Measurements from ENCODE around the gene BID. TPM values are rescaled to one million over a fixed set of nuclear protein-coding genes. Genes with fewer than 3 reads are reported as not detected.

Gene BID
- total RNA-seq, 1 experiment from 2014 or later = 56.2 TPM

- no peak for DNase-seq (ENCODE audit: low spot score)
Measured at GRCh38 chr22:17783773-17784480, 9.7 kb upstream of the BID start.

- DNase-seq (ENCODE audit: low spot score) = no peak
Measured at GRCh38 chr22:17783312-17783711, 9.0 kb upstream of the BID start.

DNA sequence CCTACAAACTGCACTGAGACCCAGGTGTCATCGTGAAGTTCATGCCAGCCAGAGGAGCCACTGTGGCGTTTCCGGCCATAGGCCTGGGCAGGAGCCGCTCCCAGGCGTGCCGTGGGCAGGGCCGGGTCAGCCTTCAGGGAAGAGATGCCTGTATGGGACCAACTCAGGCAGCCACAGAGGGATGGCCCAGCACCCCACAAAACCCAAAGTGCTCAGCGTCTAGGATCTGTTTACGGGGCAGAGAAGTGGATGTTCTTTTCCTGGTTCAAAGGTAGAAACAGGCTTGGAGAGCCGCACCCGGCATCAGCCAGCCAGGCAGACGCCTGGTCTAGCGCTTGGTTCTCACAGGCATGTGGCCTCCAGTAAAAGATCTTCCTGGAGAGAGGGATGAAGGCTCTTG lies 8.4 kb upstream of the BID start:
- no peak for DNase-seq (ENCODE audit: low spot score)

GRCh38 chr22:17782158-17782557 lies 7.9 kb upstream of the BID start:
- DNase-seq (ENCODE audit: low spot score) = no peak

DNA sequence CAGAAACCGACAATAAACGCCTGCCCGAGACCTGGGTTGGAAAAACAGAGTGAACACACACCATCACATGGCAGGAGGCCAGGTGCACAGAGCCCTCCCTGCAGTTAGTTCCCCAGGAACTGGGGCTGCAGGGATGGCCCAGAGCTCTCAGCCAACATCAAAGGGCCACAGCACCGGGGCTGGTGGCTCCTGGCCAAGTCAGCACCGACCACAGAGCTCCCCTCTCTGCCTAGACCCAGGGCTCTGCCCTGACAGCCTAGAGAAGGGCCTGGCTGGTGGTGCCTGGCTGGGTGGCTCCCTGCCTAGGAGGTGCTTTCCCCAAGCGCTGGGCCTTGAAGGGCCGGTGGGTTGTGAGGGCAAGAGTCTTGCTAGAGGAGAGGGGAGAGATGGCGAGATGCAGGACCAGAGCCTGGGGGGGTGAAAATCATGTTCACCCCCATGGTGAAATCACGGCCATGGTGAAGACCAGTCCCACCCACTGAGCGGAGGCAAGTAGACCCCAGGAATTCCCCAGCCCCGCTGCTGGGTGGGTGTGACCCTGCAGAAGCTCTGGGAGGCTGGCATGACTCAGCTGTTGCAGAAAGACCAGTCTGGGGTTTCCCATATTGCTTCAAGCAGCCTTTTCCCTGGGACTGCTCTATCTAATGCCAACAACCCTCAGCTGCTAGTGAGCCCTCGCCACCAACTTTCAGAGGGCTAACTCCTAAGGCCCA lies 7.2 kb upstream of the BID start:
- DNase-seq (ENCODE audit: low spot score) = peak; percentile 54

DNA sequence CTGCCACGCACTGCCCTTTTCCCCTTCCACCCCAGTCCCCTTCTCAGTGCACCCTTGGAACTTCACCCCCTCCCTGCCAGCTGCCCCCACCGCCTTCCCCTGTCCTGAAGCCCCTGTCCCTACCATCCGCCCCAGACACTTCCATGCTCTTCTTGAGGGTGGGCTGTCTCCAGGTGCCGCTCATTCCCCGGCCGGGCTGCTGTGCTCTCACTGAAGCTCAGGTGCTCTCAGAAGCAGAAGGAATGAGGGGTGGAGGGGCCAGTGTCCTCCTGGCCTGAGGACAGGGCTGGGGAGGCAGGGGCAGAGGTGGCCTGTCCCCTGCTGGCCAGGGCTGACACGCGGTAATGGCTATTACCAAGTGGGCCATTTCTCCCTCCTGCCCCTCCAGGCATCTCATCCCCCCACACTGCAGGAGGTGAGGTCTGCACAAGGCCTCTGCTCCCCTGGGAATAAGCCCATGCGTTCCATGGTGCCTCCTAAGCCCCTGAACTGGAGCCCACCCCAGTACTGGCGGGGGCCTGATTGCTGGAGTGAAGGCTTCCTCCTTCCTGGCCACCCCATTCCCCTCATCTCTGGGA lies 6.6 kb upstream of the BID start:
- DNase-seq (ENCODE audit: low spot score) = no peak

DNA sequence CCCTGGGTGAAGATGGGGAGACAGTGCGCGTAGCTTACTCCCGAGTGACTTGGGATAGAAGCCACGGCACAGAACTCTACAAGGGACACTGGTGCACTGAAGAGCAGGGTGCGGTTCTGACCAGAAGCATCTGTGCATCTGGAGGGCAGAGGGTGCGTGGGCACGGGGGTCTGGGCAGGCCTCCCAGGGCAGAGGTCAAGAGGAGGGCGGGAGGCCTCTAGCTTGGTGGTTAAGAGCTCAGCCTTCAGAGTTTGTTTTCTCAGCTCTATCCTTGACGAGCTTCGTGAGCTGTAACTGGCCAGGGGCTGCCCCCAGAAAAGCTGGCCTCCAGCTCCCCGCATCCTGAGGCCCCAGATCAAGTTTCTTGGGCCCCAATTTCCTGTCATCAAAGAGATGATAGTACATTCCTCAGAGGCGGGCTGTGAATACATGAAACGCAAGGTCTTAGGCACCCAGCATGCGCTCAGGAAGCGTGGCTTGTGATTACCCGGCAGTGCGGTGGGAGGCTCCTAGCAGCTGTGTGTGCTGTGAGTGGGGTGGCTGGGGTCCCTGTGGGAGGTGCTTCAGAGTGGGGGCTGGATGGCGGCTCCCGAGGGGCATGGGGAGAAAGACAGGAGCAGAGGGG lies 6.0 kb upstream of the BID start:
- no peak for DNase-seq (ENCODE audit: low spot score)

GRCh38 chr22:17779286-17780115 lies 5.2 kb upstream of the BID start:
- no peak for DNase-seq (ENCODE audit: low spot score)

DNA sequence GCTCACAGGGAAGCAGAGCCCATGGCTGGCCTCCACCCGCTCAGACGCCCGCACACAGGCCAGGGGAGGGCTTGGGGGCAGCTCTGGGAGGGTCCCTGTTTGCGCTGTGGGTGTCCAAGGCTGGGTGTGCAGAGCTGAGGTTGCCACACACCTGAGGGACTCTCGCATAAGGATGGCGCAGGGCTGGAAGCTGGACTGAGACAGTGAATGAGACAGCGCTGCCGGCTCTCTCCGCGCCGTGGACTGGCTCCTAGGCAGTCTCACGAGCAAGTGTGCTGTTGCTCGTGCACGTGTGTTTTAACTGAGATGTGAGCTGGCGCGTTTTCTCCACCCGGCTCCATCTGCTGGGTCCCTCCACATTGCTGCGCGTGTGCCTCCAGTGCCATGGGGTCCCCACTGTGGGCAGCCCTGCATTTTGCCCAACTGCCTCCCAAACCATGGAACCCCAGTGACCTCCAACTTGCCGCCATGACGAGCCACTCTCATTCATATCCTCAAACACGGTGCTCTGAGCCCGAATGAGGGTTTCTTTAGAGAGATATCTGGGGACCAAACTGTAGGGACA lies 4.2 kb upstream of the BID start:
- no peak for DNase-seq (ENCODE audit: low spot score)

DNA sequence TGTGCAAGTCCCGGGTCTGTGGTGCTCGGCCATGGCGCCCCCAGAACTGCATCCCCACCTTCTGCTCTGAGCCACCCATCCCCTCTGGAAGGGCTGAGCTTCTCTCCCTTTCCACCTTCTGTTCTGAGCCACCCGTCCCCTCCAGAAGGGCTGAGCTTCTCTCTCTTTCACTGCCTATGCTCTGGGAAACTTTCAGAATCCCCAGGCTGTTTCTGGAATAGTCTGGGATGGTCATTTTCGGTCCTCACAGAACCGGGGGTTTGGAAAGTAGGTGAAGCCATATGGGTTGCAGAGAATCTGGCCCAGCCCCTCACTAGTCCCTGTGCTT lies 3.4 kb upstream of the BID start:
- DNase-seq (ENCODE audit: low spot score) = no peak

DNA sequence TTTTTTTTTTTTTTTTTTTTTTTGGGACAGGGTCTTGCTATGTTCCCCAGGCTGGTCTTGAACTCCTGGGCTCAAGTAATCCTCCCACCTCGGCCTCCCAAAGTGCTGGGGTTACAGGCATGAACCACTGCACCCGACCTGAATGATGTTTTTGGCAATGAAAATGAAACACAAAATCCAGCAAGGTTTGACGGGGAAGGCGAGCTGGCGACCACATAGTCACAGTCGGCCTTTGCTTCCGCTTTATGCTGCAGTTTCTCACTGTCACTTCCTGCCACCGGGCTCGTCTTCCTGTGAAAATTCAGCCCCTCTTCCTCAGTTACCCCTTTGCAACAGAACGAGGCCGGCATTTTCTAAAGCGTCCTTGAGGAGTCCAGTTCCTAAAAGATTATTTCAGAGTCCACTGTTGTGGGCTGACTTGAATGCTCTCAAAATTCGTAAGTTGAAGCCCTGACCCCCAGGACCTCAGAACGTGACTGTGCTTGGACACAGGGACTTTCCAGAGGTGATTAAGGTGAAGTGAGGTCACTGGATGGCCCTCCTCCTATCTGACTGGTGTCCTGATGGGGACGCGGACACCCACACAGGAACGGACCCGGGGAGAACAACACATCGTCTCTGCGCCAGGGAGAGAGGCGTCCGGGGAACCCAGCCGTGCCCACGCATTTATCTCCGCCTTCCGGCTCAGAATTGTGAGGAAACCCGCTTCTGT lies 2.9 kb upstream of the BID start:
- no peak for DNase-seq (ENCODE audit: low spot score)

- DNase-seq (ENCODE audit: low spot score) = no peak
Measured at GRCh38 chr22:17775781-17776465, 1.7 kb upstream of the BID start.

DNA sequence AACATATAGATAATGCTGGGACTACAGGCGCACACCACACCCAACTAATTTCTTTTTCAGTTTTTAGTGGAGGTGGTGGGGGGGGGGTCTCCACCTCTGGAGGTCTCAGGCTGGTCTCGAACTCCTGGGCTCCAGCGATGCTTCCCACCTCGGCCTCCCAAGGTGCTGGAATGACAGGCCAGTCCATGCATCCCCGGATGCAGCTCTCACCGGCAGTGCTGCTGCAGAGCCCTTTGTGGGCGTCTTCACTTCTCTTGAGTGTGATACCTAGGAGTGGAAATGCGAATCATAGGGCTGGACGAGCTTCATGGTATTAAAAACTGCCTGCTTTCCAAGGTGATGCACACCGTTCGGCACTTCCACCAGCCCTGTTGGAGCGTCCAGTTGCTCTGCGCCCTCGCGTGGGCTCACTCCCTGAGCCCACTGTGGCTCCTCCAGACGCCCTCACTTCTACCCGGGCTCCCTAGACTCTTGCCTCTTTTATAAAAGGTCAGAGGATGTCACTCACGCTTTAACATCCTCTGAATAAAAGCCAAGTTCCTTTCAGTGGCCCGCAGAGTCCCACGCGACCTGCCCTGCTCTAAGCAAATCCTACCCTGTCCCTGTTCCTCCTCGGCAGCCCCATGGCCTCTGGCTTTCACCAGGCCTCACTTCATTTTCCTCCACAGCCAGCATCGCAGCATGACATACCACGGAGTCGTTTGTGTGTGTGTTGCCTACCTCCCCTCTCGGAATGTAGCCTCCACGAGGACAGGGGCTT lies 837 bp upstream of the BID start:
- no peak for DNase-seq (ENCODE audit: low spot score)

DNA sequence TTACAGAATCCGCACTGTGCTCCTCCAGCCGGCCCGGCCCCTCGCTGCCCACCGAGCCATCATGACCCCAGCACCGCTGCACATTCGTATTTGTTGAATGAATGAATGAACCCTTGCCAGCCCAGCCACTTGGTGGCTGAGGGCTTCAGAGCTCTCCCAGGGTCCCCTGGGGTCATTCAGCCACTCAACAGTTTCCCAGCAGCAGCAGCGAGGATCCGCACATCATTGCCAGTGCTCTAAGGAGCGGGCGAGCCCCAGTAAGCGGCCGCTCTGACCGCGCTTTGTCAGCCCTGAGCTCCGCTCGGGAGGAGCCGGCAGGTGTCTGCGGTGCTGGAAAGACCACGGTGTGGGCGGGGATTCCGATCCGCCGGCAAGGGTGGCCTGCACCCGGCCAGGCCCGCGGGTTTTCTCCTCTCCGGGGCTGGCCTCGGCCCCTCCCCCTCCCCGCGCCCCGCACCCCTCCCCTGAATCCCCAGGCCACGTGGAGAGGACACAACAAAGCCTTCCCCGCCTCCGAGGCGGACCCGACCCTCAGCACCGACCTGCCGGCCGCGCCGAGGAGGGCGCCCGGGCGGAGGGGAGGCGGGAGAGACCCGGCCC lies 563 bp downstream of the BID start:
- DNase-seq (ENCODE audit: low spot score) = no peak

DNA sequence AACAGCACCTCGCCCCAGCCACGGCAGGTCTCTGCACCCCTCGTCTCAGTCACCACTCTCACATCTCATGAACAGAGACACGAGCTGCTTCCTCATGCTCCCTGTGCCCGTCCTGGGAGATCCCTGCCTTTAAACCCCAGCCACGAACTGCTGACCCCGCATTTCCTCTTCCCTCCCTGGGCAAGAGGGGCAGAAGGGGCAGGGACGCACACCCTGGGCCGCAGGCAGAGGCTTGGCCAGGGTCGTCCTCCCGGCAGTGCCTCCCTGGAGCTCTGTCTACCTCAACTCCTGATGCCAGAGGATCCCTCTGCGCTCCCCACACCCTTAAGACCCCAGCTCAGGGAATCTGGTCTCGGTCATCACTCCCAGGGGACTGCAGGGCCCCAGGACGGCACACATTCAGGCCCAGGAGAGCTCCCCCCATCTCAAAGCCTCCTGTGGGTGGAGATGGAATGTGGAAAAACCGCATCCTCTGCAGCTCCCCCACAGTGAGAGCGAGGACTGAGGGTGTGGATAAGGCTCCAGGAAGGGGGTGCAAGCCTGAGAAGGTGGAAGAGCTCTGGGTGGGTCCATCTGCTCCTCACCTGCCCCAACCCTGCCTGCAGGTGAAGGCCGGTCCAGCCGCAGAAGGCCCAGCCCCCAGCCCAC lies 1.2 kb downstream of the BID start:
- peak; percentile 26 for DNase-seq (ENCODE audit: low spot score)

- no peak for DNase-seq (ENCODE audit: low spot score)
Measured at GRCh38 chr22:17772249-17772957, 1.9 kb downstream of the BID start.

DNA sequence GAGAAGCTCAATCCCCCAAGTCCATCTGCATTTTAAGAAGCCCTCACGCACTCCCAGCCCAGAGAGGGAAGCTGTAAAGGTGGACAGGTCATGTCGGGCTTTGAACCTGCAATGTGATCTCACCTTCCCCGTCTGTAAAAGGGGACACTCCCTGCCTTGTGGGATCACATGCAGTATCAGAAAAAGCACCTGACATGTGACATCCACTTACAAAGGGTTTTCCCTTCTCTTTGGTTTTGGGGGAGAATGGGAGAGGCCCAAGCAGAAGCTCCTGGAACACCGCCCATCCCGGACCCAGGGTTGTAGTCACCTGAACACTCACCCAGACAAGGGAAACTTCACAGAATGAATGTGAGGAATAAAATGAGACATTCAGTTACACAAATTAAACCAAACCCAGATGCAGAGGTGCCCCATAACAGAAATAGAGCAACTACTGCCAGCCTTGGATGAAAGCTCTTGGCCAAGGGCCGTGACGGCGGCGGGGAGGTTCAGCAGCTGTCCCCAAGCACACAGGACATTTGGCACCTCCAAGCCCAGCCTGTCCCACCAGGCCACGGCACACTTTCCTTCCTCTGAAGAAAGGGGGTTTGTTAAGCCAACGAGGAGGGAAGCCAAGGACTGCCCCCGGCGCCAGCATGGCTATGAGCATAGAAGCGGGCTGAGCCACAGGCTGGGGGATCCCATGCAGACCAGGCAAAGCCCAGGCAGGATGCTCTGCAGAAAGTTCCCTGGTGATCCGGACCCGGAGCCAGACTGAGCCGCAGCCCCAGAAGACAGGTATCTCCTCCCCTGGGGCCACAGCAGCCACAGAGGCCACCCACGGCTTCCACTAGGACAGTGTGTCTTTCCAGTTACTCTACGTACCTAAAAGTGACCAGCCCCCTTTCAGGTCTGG lies 3.8 kb downstream of the BID start:
- no peak for DNase-seq (ENCODE audit: low spot score)

Measured in H4 (cell line).